Heart left ventricle (tissue), 13 donors: Measurements from ENCODE around the gene TRIM15.

Source experiments
- POLR2A ChIP-seq, 2 donors: fragments of 450-650 bp; IDR thresholded peaks; one replicate each; pipeline ENCODE4 v1.6.1; 2017; ENCODE audit warnings: antibody characterized with exemption in 2 of 2, mild to moderate bottlenecking in 2 of 2, moderate library complexity in 2 of 2
- TF ChIP-seq, protein P1 (sequence below), 12 donors: fragments of 200-600 bp; sonication (generic) in 4 of 12; IDR thresholded peaks; one replicate each; pipeline versions ENCODE4 v1.5.0 to v1.8.0; 2018 to 2022; ENCODE audit warnings: antibody characterized with exemption in 12 of 12, mild to moderate bottlenecking in 5 of 12
- donor health status: ischemic (EF 13 %, LVEDD 7.1; RV severe dilation, severe dysfunction).
- donor health status: DM: no; HTN: yes; CAD: no.
- donor health status: DM: no; HTN: no; CAD: no.
- donor health status: ischemic (EF 25% LVEDD 6.9; RV normal size, moderate dysfunction).
- donor health status: ischemic (EF 25% LVEDD 5.7; RV mildly dilated, moderate dysfunction).
- donor health status: ischemic (EF 35%, LVEDD 5.7; RV mildly dilated, moderate dysfunction).
- donor health status: nonischemic (EF 11% LVEDD 7.7; RV severe dilation, severe dysfunction).
- donor health status: DM: yes; HTN: yes; CAD: no.
- donor health status: PGD.
- donor health status: ischemic (EF 29% LVEDD 5.4; RV normal size, mild dysfunction).
- donor health status: nonischemic (EF 23%, LVEDD 6.1; RV moderate dilation, normal function).

DNA sequence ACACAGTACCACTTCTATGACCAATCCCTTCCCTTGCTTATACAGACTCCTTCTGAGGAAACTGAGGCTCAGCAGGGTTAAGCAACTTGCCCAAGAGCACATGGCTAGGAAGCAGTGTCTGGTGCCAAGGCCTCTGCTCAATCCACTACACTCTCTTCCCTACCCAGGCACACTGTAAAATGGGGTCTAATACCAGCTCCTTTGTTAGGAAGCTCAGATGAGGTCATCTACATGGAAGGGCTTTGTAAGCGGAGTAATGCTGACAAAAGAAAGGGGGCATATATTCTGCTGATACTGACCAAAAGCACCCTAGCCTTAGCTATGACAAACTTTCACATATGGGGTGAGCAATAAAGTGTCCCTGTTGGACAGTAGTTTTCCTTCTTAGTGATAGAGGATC lies 40.8 kb downstream of the TRIM15 start:
- TF ChIP-seq POLR2A (IDR thresholded peaks at IDR 0.05) = no peak
- TF ChIP-seq, protein P1, sequence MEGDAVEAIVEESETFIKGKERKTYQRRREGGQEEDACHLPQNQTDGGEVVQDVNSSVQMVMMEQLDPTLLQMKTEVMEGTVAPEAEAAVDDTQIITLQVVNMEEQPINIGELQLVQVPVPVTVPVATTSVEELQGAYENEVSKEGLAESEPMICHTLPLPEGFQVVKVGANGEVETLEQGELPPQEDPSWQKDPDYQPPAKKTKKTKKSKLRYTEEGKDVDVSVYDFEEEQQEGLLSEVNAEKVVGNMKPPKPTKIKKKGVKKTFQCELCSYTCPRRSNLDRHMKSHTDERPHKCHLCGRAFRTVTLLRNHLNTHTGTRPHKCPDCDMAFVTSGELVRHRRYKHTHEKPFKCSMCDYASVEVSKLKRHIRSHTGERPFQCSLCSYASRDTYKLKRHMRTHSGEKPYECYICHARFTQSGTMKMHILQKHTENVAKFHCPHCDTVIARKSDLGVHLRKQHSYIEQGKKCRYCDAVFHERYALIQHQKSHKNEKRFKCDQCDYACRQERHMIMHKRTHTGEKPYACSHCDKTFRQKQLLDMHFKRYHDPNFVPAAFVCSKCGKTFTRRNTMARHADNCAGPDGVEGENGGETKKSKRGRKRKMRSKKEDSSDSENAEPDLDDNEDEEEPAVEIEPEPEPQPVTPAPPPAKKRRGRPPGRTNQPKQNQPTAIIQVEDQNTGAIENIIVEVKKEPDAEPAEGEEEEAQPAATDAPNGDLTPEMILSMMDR (IDR thresholded peaks at IDR 0.05) = no peak
